Neural cell (in vitro differentiated cells): Measurements from ENCODE around the gene TPPP.
A peak's percentile ranks its signal among the peaks of the same experiment; 100 is the strongest.

Experiments used
- CTCF ChIP-seq: fragments of 450-650 bp; IDR thresholded peaks from 2 replicates; pipeline ENCODE4 v1.5.1; 2014; ENCODE audit warnings: antibody characterized with exemption, mild to moderate bottlenecking, moderate library complexity; ENCODE audit not compliant: poor library complexity, severe bottlenecking
- POLR2AphosphoS5 ChIP-seq: IDR thresholded peaks from 2 replicates; pipeline ENCODE4 v1.6.1; 2012

DNA sequence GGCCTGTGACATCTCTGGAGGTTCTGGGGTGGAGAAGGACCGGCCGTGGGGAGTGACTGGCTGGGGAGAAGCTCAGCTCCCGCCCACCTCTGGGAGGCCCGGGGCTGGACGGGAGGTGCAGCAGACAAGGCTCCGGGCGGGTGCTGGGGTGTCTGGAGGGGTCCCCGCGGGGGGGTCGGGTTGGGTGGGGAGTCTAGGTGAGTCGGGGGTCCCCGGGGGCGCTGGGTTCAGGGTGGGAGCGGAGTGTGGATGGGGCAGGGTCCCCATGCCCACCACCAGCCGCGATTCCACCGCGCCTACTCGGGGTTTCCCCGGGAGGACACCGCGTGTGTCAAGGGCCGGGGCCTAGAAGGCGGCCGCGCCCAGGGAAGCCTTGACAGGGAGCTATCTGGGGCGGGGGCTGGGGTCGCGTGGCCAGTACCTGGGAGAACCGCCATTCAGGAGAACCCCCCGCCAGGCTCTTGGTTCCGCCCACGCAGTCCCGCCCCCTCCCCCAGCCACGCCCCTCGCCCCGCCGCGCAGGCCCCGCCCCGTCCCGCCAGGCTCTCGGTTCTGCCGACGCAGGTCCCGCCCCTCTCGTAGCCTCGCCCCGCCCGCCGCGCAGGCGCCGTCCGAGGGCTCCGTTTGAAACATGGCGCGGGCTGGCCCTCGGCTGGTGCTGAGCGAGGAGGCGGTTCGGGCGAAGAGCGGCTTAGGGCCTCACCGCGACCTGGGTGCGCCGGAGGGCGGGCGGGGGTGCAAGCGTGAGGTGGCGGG lies 81.2 kb downstream of the TPPP start, which contains the start of gene CEP72:
- no peak for TF ChIP-seq CTCF
- TF ChIP-seq POLR2AphosphoS5, result peak; percentile 49
